Astrocyte (in vitro differentiated cells and primary cell): ENCODE data around the gene CISH. TPM values are rescaled to one million over a fixed set of nuclear protein-coding genes. Genes with fewer than 3 reads are reported as not detected.

Source experiments
- DNase-seq: peaks from one replicate; pipeline ENCODE4 v3.0.0-alpha.2; 2010; ENCODE audit warnings: low read depth
- FAIRE-seq: peaks from 2 replicates; lab custom pipeline; 2011; peaks lifted over from hg19 to GRCh38; lab: Jason Lieb, UNC
- H2AFZ ChIP-seq: 2 replicates; pipeline ENCODE4 v1.6.0; 2012; ENCODE audit warnings: low read depth, low read length, inconsistent platforms
- H3K27ac ChIP-seq: 2 replicates; pipeline ENCODE4 v1.5.1; 2011; ENCODE audit warnings: low read depth, low read length, inconsistent platforms
- H3K27me3 ChIP-seq: 2 replicates; pipeline ENCODE4 v1.6.0; 2011; ENCODE audit warnings: low read length, inconsistent platforms; ENCODE audit not compliant: insufficient read depth
- H3K36me3 ChIP-seq: 2 replicates; pipeline ENCODE4 v1.5.1; 2011; ENCODE audit warnings: low read length, inconsistent platforms; ENCODE audit not compliant: insufficient read depth
- H3K4me1 ChIP-seq: 2 replicates; pipeline ENCODE4 v1.5.1; 2011; ENCODE audit warnings: low read length, inconsistent platforms; ENCODE audit not compliant: insufficient read depth
- H3K4me2 ChIP-seq: 2 replicates; pipeline ENCODE4 v1.6.0; 2012; ENCODE audit warnings: low read length, inconsistent platforms
- H3K4me3 ChIP-seq: 2 replicates; pipeline ENCODE4 v1.5.1; 2011; ENCODE audit warnings: low read depth, mild to moderate bottlenecking, low read length, inconsistent platforms; ENCODE audit not compliant: insufficient read depth
- H3K79me2 ChIP-seq: 2 replicates; pipeline ENCODE4 v1.6.0; 2012; ENCODE audit warnings: mild to moderate bottlenecking, low read length, inconsistent platforms; ENCODE audit not compliant: insufficient read depth
- H3K9ac ChIP-seq: 2 replicates; pipeline ENCODE4 v1.6.0; 2012; ENCODE audit warnings: mild to moderate bottlenecking, low read length, inconsistent platforms
- H3K9me3 ChIP-seq: 2 replicates; pipeline ENCODE4 v1.5.1; 2012; ENCODE audit warnings: low read depth, mild to moderate bottlenecking, low read length, inconsistent platforms; ENCODE audit not compliant: insufficient read depth
- H4K20me1 ChIP-seq: 2 replicates; pipeline ENCODE4 v1.6.0; 2012; ENCODE audit warnings: low read length, inconsistent platforms; ENCODE audit not compliant: insufficient read depth
- H3K27ac Mint-ChIP-seq: one replicate; pipeline ENCODE4 v1.8.0; 2021; ENCODE audit warnings: mild to moderate bottlenecking, mixed read lengths; ENCODE audit not compliant: unreplicated experiment
- H3K27me3 Mint-ChIP-seq: one replicate; pipeline ENCODE4 v1.8.0; 2021; ENCODE audit warnings: low read depth, mixed read lengths; ENCODE audit not compliant: unreplicated experiment
- H3K36me3 Mint-ChIP-seq: one replicate; pipeline ENCODE4 v1.8.0; 2021; ENCODE audit warnings: low read depth, mixed read lengths; ENCODE audit not compliant: unreplicated experiment
- H3K4me1 Mint-ChIP-seq: one replicate; pipeline ENCODE4 v1.8.0; 2021; ENCODE audit warnings: low read depth, mixed read lengths; ENCODE audit not compliant: unreplicated experiment
- H3K4me3 Mint-ChIP-seq: one replicate; pipeline ENCODE4 v1.8.0; 2021; ENCODE audit warnings: mild to moderate bottlenecking, moderate library complexity, mixed read lengths; ENCODE audit not compliant: unreplicated experiment
- H3K9me3 Mint-ChIP-seq: one replicate; pipeline ENCODE4 v1.8.0; 2021; ENCODE audit warnings: mild to moderate bottlenecking, mixed read lengths; ENCODE audit not compliant: unreplicated experiment
- EZH2 ChIP-seq: IDR thresholded peaks from 2 replicates; pipeline ENCODE4 v1.6.1; 2012; ENCODE audit warnings: mild to moderate bottlenecking, low read length, inconsistent platforms; ENCODE audit not compliant: insufficient read depth
- total RNA-seq: library from RNA; stranded (reverse); gene quantifications from 2 replicates; pipeline ENCODE4 v1.2.1, GENCODE V29; 2021
- TF ChIP-seq, protein P1 (sequence below): IDR thresholded peaks from 2 replicates; pipeline ENCODE4 v1.5.1; 2011; ENCODE audit warnings: low read depth, mild to moderate bottlenecking, inconsistent platforms, low read length, moderate library complexity; ENCODE audit not compliant: insufficient read depth

Gene CISH
- total RNA-seq, 1 donor from 2014 or later: 1.2 TPM

DNA sequence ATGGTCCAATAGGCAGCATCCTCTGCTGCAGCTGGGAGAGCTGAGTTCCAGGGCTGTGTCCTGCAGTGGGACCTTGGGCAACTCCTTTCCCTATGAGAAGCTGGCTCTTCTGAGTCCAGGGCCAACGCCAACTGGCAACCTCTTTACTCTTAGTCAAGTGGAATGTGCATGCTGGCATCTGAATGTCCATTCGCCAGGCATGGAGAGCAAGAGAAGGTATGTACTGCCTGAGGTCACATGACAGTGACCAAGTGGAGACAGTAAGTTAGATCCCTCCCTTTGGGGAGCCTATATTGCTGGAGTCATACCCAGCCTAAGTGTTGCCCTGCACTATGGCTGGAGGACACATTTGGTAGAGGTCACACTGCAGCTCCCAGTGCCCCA is 30.1 kb downstream of the CISH start:
- Histone ChIP-seq H3K9ac (no peak overlapping the region), H3K27ac (no peak overlapping the region), H4K20me1 (no peaks in the 10 kb centered on the region), H3K4me3 (no peak overlapping the region), H3K27me3 (no peaks in the 10 kb centered on the region), H3K4me1 (no peaks in the 10 kb centered on the region), H3K4me2 (no peak overlapping the region), H3K9me3 (no peaks in the 10 kb centered on the region), H3K79me2 (no peaks in the 10 kb centered on the region), H2AFZ (no peak overlapping the region), H3K36me3 (peaks cover 2% of the 10 kb centered on the region)
- DNase-seq (no peak), FAIRE-seq (no peak)
- Mint-ChIP-seq H3K36me3 (peaks cover 20% of the 10 kb centered on the region), H3K27ac (no peak overlapping the region), H3K4me1 (peaks cover 8% of the 10 kb centered on the region), H3K9me3 (no peaks in the 10 kb centered on the region), H3K27me3 (no peaks in the 10 kb centered on the region), H3K4me3 (no peak overlapping the region)
- TF ChIP-seq EZH2: no peak
- TF ChIP-seq, protein P1, sequence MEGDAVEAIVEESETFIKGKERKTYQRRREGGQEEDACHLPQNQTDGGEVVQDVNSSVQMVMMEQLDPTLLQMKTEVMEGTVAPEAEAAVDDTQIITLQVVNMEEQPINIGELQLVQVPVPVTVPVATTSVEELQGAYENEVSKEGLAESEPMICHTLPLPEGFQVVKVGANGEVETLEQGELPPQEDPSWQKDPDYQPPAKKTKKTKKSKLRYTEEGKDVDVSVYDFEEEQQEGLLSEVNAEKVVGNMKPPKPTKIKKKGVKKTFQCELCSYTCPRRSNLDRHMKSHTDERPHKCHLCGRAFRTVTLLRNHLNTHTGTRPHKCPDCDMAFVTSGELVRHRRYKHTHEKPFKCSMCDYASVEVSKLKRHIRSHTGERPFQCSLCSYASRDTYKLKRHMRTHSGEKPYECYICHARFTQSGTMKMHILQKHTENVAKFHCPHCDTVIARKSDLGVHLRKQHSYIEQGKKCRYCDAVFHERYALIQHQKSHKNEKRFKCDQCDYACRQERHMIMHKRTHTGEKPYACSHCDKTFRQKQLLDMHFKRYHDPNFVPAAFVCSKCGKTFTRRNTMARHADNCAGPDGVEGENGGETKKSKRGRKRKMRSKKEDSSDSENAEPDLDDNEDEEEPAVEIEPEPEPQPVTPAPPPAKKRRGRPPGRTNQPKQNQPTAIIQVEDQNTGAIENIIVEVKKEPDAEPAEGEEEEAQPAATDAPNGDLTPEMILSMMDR: no peak

DNA sequence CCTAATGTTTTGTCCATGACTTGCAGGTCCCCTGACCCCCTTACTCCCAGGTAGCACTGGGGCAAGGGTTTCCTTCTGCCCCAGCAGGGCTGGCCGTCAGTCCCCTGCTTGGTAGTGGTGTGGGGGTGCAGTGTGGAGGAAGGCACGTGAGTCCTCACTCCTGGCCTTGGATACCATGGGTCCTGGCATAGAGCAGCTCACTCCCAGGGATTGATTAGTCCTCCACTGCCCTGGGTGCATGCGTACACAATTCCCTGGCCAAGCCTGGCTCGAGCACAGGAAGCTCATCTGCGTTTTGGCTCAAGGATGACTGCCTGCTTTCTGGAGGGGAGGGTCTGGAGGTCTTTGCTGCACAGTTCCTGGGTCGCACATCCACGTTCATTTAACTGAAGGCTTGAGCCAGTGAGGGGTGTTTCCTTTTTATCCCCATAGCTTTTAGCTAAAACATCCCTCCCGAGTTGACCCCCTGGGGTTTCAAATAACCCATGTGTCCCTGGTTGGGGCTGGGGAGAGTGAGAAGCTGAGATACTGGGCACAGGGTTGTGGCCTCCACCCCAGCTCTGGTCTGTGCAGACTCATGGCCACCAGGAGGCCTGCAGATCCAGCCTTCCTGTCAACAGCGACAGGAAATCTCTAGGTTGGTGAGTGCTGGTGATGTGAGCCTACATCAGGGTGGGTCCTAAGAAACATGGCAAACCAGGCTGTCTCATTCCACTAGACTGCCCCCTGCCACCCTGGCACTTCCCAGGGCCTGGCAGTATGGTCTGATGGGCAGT is 30.7 kb downstream of the CISH start:
- Mint-ChIP-seq H3K9me3 (no peaks in the 10 kb centered on the region), H3K36me3 (peaks cover 20% of the 10 kb centered on the region), H3K27ac (no peak overlapping the region), H3K27me3 (no peaks in the 10 kb centered on the region), H3K4me3 (no peak overlapping the region), H3K4me1 (peaks cover 8% of the 10 kb centered on the region)
- Histone ChIP-seq H3K27ac (no peak overlapping the region), H3K27me3 (no peaks in the 10 kb centered on the region), H3K4me1 (no peaks in the 10 kb centered on the region), H3K9me3 (no peaks in the 10 kb centered on the region), H3K4me3 (no peak overlapping the region), H4K20me1 (no peaks in the 10 kb centered on the region), H3K79me2 (no peaks in the 10 kb centered on the region), H3K4me2 (no peak overlapping the region), H3K9ac (no peak overlapping the region), H2AFZ (no peak overlapping the region), H3K36me3 (peaks cover 2% of the 10 kb centered on the region)
- FAIRE-seq (no peak), DNase-seq (no peak)
- TF ChIP-seq, protein P1: no peak
- TF ChIP-seq EZH2: no peak

DNA sequence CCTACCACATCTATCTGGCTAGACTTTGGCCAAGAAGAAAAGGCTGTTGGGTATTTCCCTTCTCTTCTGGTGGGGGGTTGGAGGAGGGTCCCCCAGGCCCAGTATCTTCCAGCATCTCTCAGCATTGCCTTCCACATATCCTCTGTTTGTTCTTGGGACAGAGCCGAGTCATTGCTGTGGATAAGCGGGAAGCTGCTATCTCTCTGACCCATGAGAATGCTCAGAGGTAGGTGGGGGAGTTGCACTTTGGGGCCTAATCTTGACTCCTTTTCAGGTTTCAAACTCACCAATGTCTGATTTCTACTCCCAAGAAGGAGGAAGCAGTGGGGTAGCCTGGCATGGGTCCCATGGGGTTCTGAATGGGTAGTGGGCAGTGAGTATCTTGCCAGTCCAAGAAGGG is 34.2 kb downstream of the CISH start:
- H2AFZ ChIP-seq: no peak overlapping the region

More for the DNA sequence above, 34.2 kb downstream of the CISH start:
- Mint-ChIP-seq H3K27me3 (no peaks in the 10 kb centered on the region), H3K27ac (no peak overlapping the region), H3K4me3 (no peak overlapping the region), H3K4me1 (no peaks in the 10 kb centered on the region), H3K9me3 (no peaks in the 10 kb centered on the region), H3K36me3 (peaks cover 17% of the 10 kb centered on the region)
- Histone ChIP-seq H3K4me3 (no peak overlapping the region), H3K9ac (no peak overlapping the region), H3K4me2 (no peak overlapping the region), H3K36me3 (peaks cover 2% of the 10 kb centered on the region), H3K4me1 (no peaks in the 10 kb centered on the region), H4K20me1 (no peaks in the 10 kb centered on the region), H3K9me3 (no peaks in the 10 kb centered on the region), H3K27me3 (no peaks in the 10 kb centered on the region), H3K79me2 (no peaks in the 10 kb centered on the region), H3K27ac (no peak overlapping the region)
- FAIRE-seq (no peak), DNase-seq (no peak)
- TF ChIP-seq EZH2: no peak
- TF ChIP-seq, protein P1: no peak
